ENCODE measurements around the gene SRGAP3. TPM values are rescaled to one million over a fixed set of nuclear protein-coding genes. Genes with fewer than 3 reads are reported as not detected.

SRGAP3 gene
- total RNA-seq, 1 experiment from 2014 or later: 0.69 TPM

- Histone ChIP-seq H3K36me3 (ENCODE audit: insufficient read depth, low read length, poor library complexity, severe bottlenecking) (no peaks in the 10 kb centered on the region), H3K27me3 (replicated peaks; ENCODE audit: insufficient read depth, low read depth, low read length, poor library complexity) (no peaks in the 10 kb centered on the region), H3K27ac (ENCODE audit: low read depth, low read length, poor library complexity, severe bottlenecking) (no peak overlapping the region), H3K9me3 (ENCODE audit: low read depth, low read length, poor library complexity, severe bottlenecking) (no peaks in the 10 kb centered on the region), H3K4me1 (ENCODE audit: insufficient read depth, low read length, poor library complexity, severe bottlenecking) (no peaks in the 10 kb centered on the region), H3K4me3 (ENCODE audit: low read depth, low read length, poor library complexity, severe bottlenecking) (no peak overlapping the region)
- POLR2A ChIA-PET (ENCODE audit: low non-redundant PET): no interaction called here
- CTCF ChIA-PET: no interaction called here
- DNase-seq (ENCODE audit: low spot score): no peak
- TF ChIP-seq EZH2 (IDR thresholded peaks at IDR 0.05; ENCODE audit: borderline replicate concordance, low read depth, low read length, poor library complexity, severe bottlenecking): no peak
- no peak for TF ChIP-seq CTCF (conservative IDR thresholded peaks at IDR 0.05; ENCODE audit: low read depth, low read length)
- BruUV-seq (replicated peaks): no TSS peak
- intact Hi-C loops (cut with micrococcal nuclease; ENCODE audit: unreplicated experiment): no loop called here
These were observed 25.0 kb downstream of the SRGAP3 start for GRCh38 chr3:9224490-9224889.

DNA sequence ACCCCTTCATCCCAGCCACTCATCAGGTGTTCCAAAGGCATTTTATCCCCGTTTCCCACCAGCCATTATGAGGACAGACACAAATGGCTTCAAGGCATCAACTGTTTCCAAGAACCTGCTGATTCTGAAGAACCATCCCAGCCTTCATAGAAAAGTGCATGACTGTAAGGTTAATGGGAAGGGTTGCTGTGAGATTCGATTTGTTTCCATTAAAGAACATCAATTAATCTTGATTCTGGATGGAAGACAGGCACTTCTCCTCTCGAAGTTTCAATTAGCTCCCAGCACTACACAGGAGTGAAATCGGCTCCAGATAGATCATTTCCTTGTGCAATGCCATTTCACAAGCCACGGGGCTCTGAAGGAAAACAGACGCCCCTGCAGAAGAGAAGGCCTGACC, 25.8 kb downstream of the SRGAP3 start:
- no peaks in the 10 kb centered on the region for H3K9me3 ChIP-seq (ENCODE audit: low read depth, low read length, poor library complexity, severe bottlenecking)
- no peaks in the 10 kb centered on the region for H3K4me1 ChIP-seq (ENCODE audit: insufficient read depth, low read length, poor library complexity, severe bottlenecking)
- DNase-seq (ENCODE audit: low spot score): no peak
- H3K36me3 ChIP-seq (ENCODE audit: insufficient read depth, low read length, poor library complexity, severe bottlenecking): no peaks in the 10 kb centered on the region
- TF ChIP-seq EZH2 (IDR thresholded peaks at IDR 0.05; ENCODE audit: borderline replicate concordance, low read depth, low read length, poor library complexity, severe bottlenecking) (no peak), CTCF (conservative IDR thresholded peaks at IDR 0.05; ENCODE audit: low read depth, low read length) (no peak)
- no peaks in the 10 kb centered on the region for H3K27me3 ChIP-seq (replicated peaks; ENCODE audit: insufficient read depth, low read depth, low read length, poor library complexity)
- no TSS peak for BruUV-seq (replicated peaks)
- intact Hi-C loops (cut with micrococcal nuclease; ENCODE audit: unreplicated experiment): no loop called here
- H3K27ac ChIP-seq (ENCODE audit: low read depth, low read length, poor library complexity, severe bottlenecking): no peak overlapping the region
- CTCF ChIA-PET: no interaction called here
- POLR2A ChIA-PET (ENCODE audit: low non-redundant PET): no interaction called here
- H3K4me3 ChIP-seq (ENCODE audit: low read depth, low read length, poor library complexity, severe bottlenecking): no peak overlapping the region

GRCh38 chr3:9222956-9223639, 26.3 kb downstream of the SRGAP3 start:
- no TSS peak for BruUV-seq (replicated peaks)
- intact Hi-C loops (cut with micrococcal nuclease; ENCODE audit: unreplicated experiment): no loop called here
- no peak for TF ChIP-seq EZH2 (IDR thresholded peaks at IDR 0.05; ENCODE audit: borderline replicate concordance, low read depth, low read length, poor library complexity, severe bottlenecking)
- TF ChIP-seq CTCF (conservative IDR thresholded peaks at IDR 0.05; ENCODE audit: low read depth, low read length): no peak
- Histone ChIP-seq H3K4me1 (ENCODE audit: insufficient read depth, low read length, poor library complexity, severe bottlenecking) (no peaks in the 10 kb centered on the region), H3K9me3 (ENCODE audit: low read depth, low read length, poor library complexity, severe bottlenecking) (no peaks in the 10 kb centered on the region), H3K27ac (ENCODE audit: low read depth, low read length, poor library complexity, severe bottlenecking) (no peak overlapping the region), H3K4me3 (ENCODE audit: low read depth, low read length, poor library complexity, severe bottlenecking) (no peak overlapping the region), H3K36me3 (ENCODE audit: insufficient read depth, low read length, poor library complexity, severe bottlenecking) (no peaks in the 10 kb centered on the region), H3K27me3 (replicated peaks; ENCODE audit: insufficient read depth, low read depth, low read length, poor library complexity) (no peaks in the 10 kb centered on the region)
- CTCF ChIA-PET: no interaction called here
- POLR2A ChIA-PET (ENCODE audit: low non-redundant PET): no interaction called here
- no peak for DNase-seq (ENCODE audit: low spot score)

Data from A673 (cell line).